Ascending aorta (tissue), 2 donors: ENCODE results near the gene CABP2. TPM values are rescaled to one million over a fixed set of nuclear protein-coding genes. Genes with fewer than 3 reads are reported as not detected.
A peak's percentile ranks its signal among the peaks of the same experiment; 100 is the strongest.

Source experiments
- DNase-seq, 2 donors: peaks; one replicate each; pipeline ENCODE4 v3.0.0-alpha.2; 2019; ENCODE audit warnings: low spot score in 2 of 2
- H3K27ac ChIP-seq, 2 donors: fragments of 200-600 bp; sonication (generic); one replicate each; pipeline ENCODE4 v1.5.1; 2016 to 2017; ENCODE audit warnings: mild to moderate bottlenecking in 1 of 2
- H3K27me3 ChIP-seq: fragments of 200-600 bp; sonication (generic); one replicate; pipeline ENCODE4 v1.5.1; 2017
- H3K36me3 ChIP-seq, 2 donors: fragments of 200-600 bp; sonication (generic); one replicate each; pipeline ENCODE4 v1.5.1; 2016
- H3K4me1 ChIP-seq, 2 donors: fragments of 200-600 bp; sonication (generic); one replicate each; pipeline ENCODE4 v1.5.1; 2016 to 2017; ENCODE audit warnings: mild to moderate bottlenecking in 1 of 2
- H3K4me3 ChIP-seq, 2 donors: fragments of 200-600 bp; sonication (generic); one replicate each; pipeline ENCODE4 v1.5.1; 2016 to 2017; ENCODE audit warnings: mild to moderate bottlenecking in 1 of 2
- H3K9me3 ChIP-seq, 2 donors: fragments of 200-600 bp; sonication (generic); one replicate each; pipeline ENCODE4 v1.5.1; 2016
- intact Hi-C: fragments of 100-400 bp; cut with DNase I; formaldehyde crosslinking; loops from one replicate; pipeline ENCODE4 v1.15.1; 2023
- total RNA-seq: library from RNA; depleted of rRNA; stranded (reverse); fragments of >200 nt; gene quantifications from one replicate; pipeline ENCODE4 v1.1.0, GENCODE V29; 2016
- TF ChIP-seq, protein P1 (sequence below), 3 experiments: fragments of 200-600 bp in 2 of 3; fragments of 450-650 bp in 1 of 3; sonication (generic) in 2 of 3; IDR thresholded peaks; one replicate each; pipeline ENCODE4 v1.5.1; 2016 to 2019; ENCODE audit warnings: antibody characterized with exemption in 3 of 3, mild to moderate bottlenecking in 1 of 3, moderate library complexity in 1 of 3

CABP2 gene
- total RNA-seq, 1 donor from 2014 or later, result not detected

DNA sequence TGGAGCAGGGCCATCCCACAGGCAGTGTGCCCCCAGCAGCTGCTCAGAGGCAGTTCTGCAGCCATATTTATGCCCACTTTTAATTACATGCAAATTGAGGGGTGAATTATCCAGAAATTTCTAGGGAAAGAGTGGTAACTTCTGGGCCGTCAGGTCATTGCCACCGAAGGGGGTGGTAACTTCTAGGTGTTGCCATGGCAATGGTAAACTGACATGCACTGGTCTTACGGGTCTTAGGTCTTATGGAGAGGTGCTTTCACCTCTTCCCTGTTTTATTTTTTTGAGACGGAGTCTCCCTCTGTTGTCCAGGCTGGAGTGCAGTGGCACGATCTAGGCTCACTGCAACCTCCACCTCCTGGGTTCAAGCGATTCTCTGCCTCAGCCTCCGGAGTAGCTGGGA is 50.4 kb downstream of the CABP2 start:
- Histone ChIP-seq H3K9me3 (no peaks in the 10 kb centered on the region), H3K36me3 (no peaks in the 10 kb centered on the region), H3K27ac (no peak overlapping the region), H3K4me3 (no peak overlapping the region), H3K27me3 (no peaks in the 10 kb centered on the region), H3K4me1 (peaks cover 0 to 5% of the 10 kb centered on the region in 2 donors)
- TF ChIP-seq, protein P1, sequence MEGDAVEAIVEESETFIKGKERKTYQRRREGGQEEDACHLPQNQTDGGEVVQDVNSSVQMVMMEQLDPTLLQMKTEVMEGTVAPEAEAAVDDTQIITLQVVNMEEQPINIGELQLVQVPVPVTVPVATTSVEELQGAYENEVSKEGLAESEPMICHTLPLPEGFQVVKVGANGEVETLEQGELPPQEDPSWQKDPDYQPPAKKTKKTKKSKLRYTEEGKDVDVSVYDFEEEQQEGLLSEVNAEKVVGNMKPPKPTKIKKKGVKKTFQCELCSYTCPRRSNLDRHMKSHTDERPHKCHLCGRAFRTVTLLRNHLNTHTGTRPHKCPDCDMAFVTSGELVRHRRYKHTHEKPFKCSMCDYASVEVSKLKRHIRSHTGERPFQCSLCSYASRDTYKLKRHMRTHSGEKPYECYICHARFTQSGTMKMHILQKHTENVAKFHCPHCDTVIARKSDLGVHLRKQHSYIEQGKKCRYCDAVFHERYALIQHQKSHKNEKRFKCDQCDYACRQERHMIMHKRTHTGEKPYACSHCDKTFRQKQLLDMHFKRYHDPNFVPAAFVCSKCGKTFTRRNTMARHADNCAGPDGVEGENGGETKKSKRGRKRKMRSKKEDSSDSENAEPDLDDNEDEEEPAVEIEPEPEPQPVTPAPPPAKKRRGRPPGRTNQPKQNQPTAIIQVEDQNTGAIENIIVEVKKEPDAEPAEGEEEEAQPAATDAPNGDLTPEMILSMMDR (IDR thresholded peaks at IDR 0.05), result no peak
- no peak for DNase-seq
- intact Hi-C loops, result no loop called here

DNA sequence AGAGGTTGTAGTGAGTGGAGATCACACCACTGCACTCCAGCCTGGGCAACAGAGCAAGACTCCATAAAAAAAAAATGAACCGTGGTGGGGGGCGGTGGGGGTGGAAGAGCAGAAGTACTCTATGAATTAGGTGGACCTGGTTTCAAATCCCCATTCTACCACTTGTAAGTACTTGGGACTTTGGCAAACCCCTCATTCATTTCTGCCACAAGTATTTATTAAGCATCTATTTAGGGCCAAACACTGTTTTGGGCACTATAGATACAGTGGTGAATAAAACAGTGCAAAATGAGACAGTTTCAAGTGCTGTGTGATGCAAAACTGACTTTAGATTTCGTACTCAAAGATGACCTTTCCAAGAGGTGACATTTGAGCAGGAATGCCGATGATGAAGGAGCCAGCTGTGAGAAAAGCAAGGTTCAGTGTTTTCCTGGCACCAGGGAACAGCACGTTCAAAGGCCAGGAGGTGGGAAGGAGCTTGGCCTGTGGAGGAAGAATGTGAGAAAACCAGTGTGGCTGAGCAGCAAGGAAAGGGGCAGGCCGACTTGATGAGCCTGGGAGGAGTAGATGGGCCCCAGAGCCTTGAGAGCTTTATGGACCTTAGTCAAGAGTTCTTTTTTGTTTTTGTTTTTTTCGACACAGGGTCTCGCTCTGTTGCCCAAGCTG is 52.8 kb downstream of the CABP2 start:
- TF ChIP-seq, protein P1 (IDR thresholded peaks at IDR 0.05), result no peak
- Histone ChIP-seq H3K36me3 (no peaks in the 10 kb centered on the region), H3K4me1 (peaks cover 0 to 13% of the 10 kb centered on the region in 2 donors), H3K4me3 (no peak overlapping the region), H3K27me3 (no peaks in the 10 kb centered on the region), H3K9me3 (no peaks in the 10 kb centered on the region), H3K27ac (no peak overlapping the region)
- DNase-seq, result no peak
- intact Hi-C loops, result no loop called here

DNA sequence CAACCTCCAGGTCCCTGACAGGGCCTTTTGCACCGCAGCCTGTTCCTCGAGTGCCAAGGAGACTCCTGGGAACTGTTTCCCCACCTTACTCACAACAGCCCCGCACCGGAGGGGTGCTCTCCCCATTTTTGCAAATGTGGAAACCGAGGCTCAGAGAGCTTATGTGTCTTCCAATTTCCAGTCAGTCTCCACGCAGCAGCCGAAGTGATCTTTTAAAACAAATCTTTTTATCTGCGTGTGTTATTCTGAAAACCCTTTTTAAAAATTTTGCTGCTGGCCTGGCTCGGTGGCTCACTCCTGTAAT is 53.8 kb downstream of the CABP2 start:
- Histone ChIP-seq H3K9me3 (no peaks in the 10 kb centered on the region), H3K27ac (peak overlapping the region; percentile 71 to 89), H3K4me1 (peaks cover 0 to 16% of the 10 kb centered on the region in 2 donors), H3K4me3 (peak overlapping the region; percentile 61 to 69), H3K27me3 (no peaks in the 10 kb centered on the region), H3K36me3 (no peaks in the 10 kb centered on the region)
- TF ChIP-seq, protein P1 (IDR thresholded peaks at IDR 0.05), result no peak
- intact Hi-C loops, result loop anchor here (1.0 kb wide), 5 partner anchors 13 to 68 kb away; partner anchors contain the start of genes CORO1B, PITPNM1, PPP1CA and RPS6KB2
- no peak for DNase-seq

Other genes starting within 250 kb of the CABP2 start
- gene ANKRD13D, start 234.1 kb downstream of the CABP2 start, total RNA-seq, result 54.7 TPM
- 30.9 TPM for gene SSH3, start 219.9 kb downstream of the CABP2 start, total RNA-seq
- 107 TPM for gene POLD4, start 169.9 kb downstream of the CABP2 start, total RNA-seq
- 32.6 TPM for gene CLCF1, start 149.8 kb downstream of the CABP2 start, total RNA-seq
- gene RAD9A, start 131.5 kb downstream of the CABP2 start, total RNA-seq, result 22.6 TPM
- 113 TPM for gene PPP1CA, start 121.6 kb downstream of the CABP2 start, total RNA-seq
- 0.64 TPM for gene TBC1D10C, start 119.4 kb downstream of the CABP2 start, total RNA-seq
- gene CARNS1, start 107.8 kb downstream of the CABP2 start, total RNA-seq, result 6.0 TPM
- gene RPS6KB2, start 95.0 kb downstream of the CABP2 start, total RNA-seq, result 72.3 TPM
- gene PTPRCAP, start 85.8 kb downstream of the CABP2 start, total RNA-seq, result 26.6 TPM
- 93.4 TPM for gene CORO1B, start 80.0 kb downstream of the CABP2 start, total RNA-seq
- gene GPR152, start 70.7 kb downstream of the CABP2 start, total RNA-seq, result not detected
- gene CABP4, start 68.1 kb downstream of the CABP2 start, total RNA-seq, result not detected
- 189 TPM for gene TMEM134, start 54.2 kb downstream of the CABP2 start, total RNA-seq
- gene AIP, start 40.4 kb downstream of the CABP2 start, total RNA-seq, result 116 TPM
- 31.8 TPM for gene PITPNM1, start 18.1 kb downstream of the CABP2 start, total RNA-seq
- gene CDK2AP2, start 15.3 kb downstream of the CABP2 start, total RNA-seq, result 159 TPM
- 1,335 TPM for gene GSTP1, start 60.4 kb upstream of the CABP2 start, total RNA-seq
- gene NDUFV1, start 83.5 kb upstream of the CABP2 start, total RNA-seq, result 128 TPM
- 23.4 TPM for gene NUDT8, start 106.5 kb upstream of the CABP2 start, total RNA-seq
- gene TBX10, start 116.3 kb upstream of the CABP2 start, total RNA-seq, result not detected
- gene ACY3, start 127.3 kb upstream of the CABP2 start, total RNA-seq, result not detected
- not detected for gene ALDH3B2, start 151.2 kb upstream of the CABP2 start, total RNA-seq